Keratinocyte (primary cell): ENCODE data around the gene RHOBTB1. TPM values are rescaled to one million over a fixed set of nuclear protein-coding genes. Genes with fewer than 3 reads are reported as not detected.

ENCODE experiments used
- DNase-seq: peaks from one replicate; pipeline ENCODE4 v3.0.0-alpha.2; 2011; ENCODE audit warnings: low read depth, missing footprints, low spot score
- FAIRE-seq: peaks from 2 replicates; lab custom pipeline; 2011; peaks lifted over from hg19 to GRCh38; lab: Jason Lieb, UNC
- H2AFZ ChIP-seq: 2 replicates; pipeline ENCODE4 v1.6.0; 2012; ENCODE audit warnings: low read length, control low read depth, inconsistent platforms; ENCODE audit not compliant: control insufficient read depth
- H3K27ac ChIP-seq: 2 replicates; pipeline ENCODE4 v1.5.1; 2011; ENCODE audit warnings: low read length; ENCODE audit not compliant: control insufficient read depth, insufficient read depth
- H3K27me3 ChIP-seq: 3 replicates; pipeline ENCODE4 v1.6.0; 2011; ENCODE audit warnings: low read length; ENCODE audit not compliant: control insufficient read depth, insufficient read depth; ENCODE audit errors: extremely low read depth
- H3K36me3 ChIP-seq, 2 experiments: 2 replicates in 1 of 2; 3 replicates in 1 of 2; pipeline ENCODE4 v1.5.1; 2011; ENCODE audit warnings: low read length in 2 of 2, mild to moderate bottlenecking in 1 of 2; ENCODE audit not compliant: control insufficient read depth in 2 of 2, insufficient read depth in 2 of 2; ENCODE audit errors: extremely low read depth in 1 of 2
- H3K4me1 ChIP-seq: 3 replicates; pipeline ENCODE4 v1.5.1; 2011; ENCODE audit warnings: low read length; ENCODE audit not compliant: control insufficient read depth, insufficient read depth; ENCODE audit errors: extremely low read depth
- H3K4me2 ChIP-seq: 3 replicates; pipeline ENCODE4 v1.6.0; 2011; ENCODE audit warnings: low read depth, low read length; ENCODE audit not compliant: control insufficient read depth, insufficient read depth; ENCODE audit errors: extremely low read depth
- H3K4me3 ChIP-seq, 3 experiments: fragments of 200-600 bp in 1 of 3; sonication (generic) in 1 of 3; 2 replicates in 2 of 3; 3 replicates in 1 of 3; pipeline ENCODE4 v1.5.1; 2011 to 2016; ENCODE audit warnings: low read length in 3 of 3, mild to moderate bottlenecking in 3 of 3, control low read depth in 2 of 3, inconsistent platforms in 1 of 3, low read depth in 1 of 3, mixed read lengths in 1 of 3, mixed run types in 1 of 3, moderate library complexity in 1 of 3; ENCODE audit not compliant: control insufficient read depth in 2 of 3, insufficient read depth in 2 of 3; ENCODE audit errors: extremely low read depth in 1 of 3
- H3K79me2 ChIP-seq: 2 replicates; pipeline ENCODE4 v1.6.0; 2012; ENCODE audit warnings: low read length; ENCODE audit not compliant: control insufficient read depth, insufficient read depth
- H3K9ac ChIP-seq: 3 replicates; pipeline ENCODE4 v1.6.0; 2011; ENCODE audit warnings: low read length; ENCODE audit not compliant: control insufficient read depth, insufficient read depth; ENCODE audit errors: extremely low read depth
- H3K9me1 ChIP-seq: 3 replicates; pipeline ENCODE4 v1.6.0; 2011; ENCODE audit warnings: low read length; ENCODE audit not compliant: control insufficient read depth, insufficient read depth; ENCODE audit errors: extremely low read depth
- H3K9me3 ChIP-seq: 2 replicates; pipeline ENCODE4 v1.5.1; 2012; ENCODE audit warnings: low read depth, low read length; ENCODE audit not compliant: control insufficient read depth
- H4K20me1 ChIP-seq: 3 replicates; pipeline ENCODE4 v1.6.0; 2011; ENCODE audit warnings: low read length; ENCODE audit not compliant: control insufficient read depth, insufficient read depth; ENCODE audit errors: extremely low read depth
- EZH2 ChIP-seq: IDR thresholded peaks from one replicate; pipeline ENCODE4 v1.6.1; 2012; ENCODE audit warnings: inconsistent platforms, mild to moderate bottlenecking, low read length, moderate library complexity
- dilution Hi-C: fragments of 300-500 bp; cut with MboI; formaldehyde crosslinking; loops from one replicate; pipeline ENCODE4 v1.7.0; 2020; ENCODE audit warnings: low sequenced_read_pairs; ENCODE audit not compliant: extremely low pct_ligation_motif_present
- polyA plus RNA-seq, 5 experiments: library from polyadenylated mRNA; depleted of rRNA in 3 of 5; stranded (reverse) in 3 of 5; stranded (forward) in 1 of 5; unstranded in 1 of 5; fragments of >200 nt; gene quantifications; 1 replicate in 1 of 5; 2 replicates in 3 of 5; 3 replicates in 1 of 5; pipeline versions ENCODE4 v1.2.1 to v1.2.3, GENCODE V29; 2011 to 2012; ENCODE audit warnings: missing spikeins in 2 of 5, low read depth in 1 of 5, low replicate concordance in 1 of 5
- TF ChIP-seq, protein P1 (sequence below), 3 experiments: IDR thresholded peaks in 1 of 3; conservative IDR thresholded peaks in 1 of 3; optimal IDR thresholded peaks in 1 of 3; 2 replicates in 2 of 3; 3 replicates in 1 of 3; pipeline versions ENCODE3 to v1.5.1; 2011; ENCODE audit warnings: low read length in 3 of 3, mild to moderate bottlenecking in 3 of 3, moderate library complexity in 2 of 3, control low read depth in 1 of 3, inconsistent platforms in 1 of 3; ENCODE audit not compliant: insufficient read depth in 2 of 3; ENCODE audit errors: extremely low read depth in 1 of 3

RHOBTB1 gene
- polyA plus RNA-seq, 1 donor (not counting 4 experiments of a cell fraction or from before 2014, with no cell fraction given): 4.6 TPM

DNA sequence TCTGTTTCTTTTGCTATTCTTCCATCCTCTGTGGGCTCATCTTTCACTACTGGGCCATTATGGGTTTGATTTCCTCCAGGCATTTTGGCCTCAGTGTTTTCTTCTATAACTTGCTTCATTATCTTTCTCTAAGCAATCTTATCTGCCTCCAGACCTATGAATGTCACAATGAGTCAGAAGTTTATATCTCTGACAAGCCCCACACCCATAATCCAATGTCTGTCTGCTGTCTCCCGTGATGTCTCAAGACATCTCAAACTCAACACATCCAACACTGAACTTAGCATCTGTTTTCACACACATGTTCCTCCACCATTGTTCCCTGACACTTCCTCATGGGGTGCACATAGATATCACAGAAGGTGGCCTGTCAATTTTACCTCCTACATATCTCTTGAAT, 46.7 kb upstream of the RHOBTB1 start:
- Histone ChIP-seq H3K36me3 (no peaks in the 10 kb centered on the region), H3K4me2 (no peak overlapping the region), H3K27ac (no peak overlapping the region), H3K79me2 (no peaks in the 10 kb centered on the region), H4K20me1 (no peaks in the 10 kb centered on the region), H3K9ac (no peak overlapping the region), H2AFZ (no peak overlapping the region), H3K9me1 (no peaks in the 10 kb centered on the region), H3K27me3 (no peaks in the 10 kb centered on the region), H3K9me3 (no peaks in the 10 kb centered on the region), H3K4me3 (no peak overlapping the region), H3K4me1 (peaks cover 3% of the 10 kb centered on the region)
- DNase-seq: no peak
- dilution Hi-C loops: no loop called here
- FAIRE-seq: no peak
- no peak for TF ChIP-seq EZH2

DNA sequence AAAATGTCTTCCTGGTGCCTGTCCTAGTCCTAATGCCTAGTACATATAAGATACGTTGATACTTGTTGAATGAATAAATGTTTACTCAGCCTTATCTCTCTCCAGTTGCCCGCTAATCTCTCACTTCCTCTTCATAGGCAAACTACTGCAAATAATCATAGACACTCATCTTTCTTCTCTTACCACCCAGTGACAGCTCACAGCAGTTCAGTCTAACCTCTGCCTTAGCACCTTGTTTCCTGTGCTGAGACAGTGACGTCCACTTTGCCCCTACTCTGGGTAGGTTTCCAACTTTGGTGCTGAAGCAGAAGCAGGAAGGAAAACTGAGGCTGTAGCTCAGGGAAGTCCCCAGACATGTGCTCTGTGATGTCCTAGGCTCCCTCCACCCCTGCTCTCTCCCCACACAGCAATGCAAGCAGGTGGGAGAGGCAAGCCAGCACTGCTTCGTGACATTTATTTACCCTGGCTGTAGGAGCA, 45.5 kb upstream of the RHOBTB1 start:
- DNase-seq (no peak), FAIRE-seq (peak; percentile 83)
- Histone ChIP-seq H2AFZ (peak overlapping the region; percentile 59), H3K79me2 (no peaks in the 10 kb centered on the region), H3K9me1 (no peaks in the 10 kb centered on the region), H3K27ac (no peak overlapping the region), H3K9me3 (no peaks in the 10 kb centered on the region), H3K4me1 (peaks cover 3% of the 10 kb centered on the region), H3K36me3 (no peaks in the 10 kb centered on the region), H3K9ac (no peak overlapping the region), H3K4me3 (no peak overlapping the region), H3K27me3 (no peaks in the 10 kb centered on the region), H4K20me1 (no peaks in the 10 kb centered on the region), H3K4me2 (peak overlapping the region; percentile 29)
- TF ChIP-seq, protein P1, sequence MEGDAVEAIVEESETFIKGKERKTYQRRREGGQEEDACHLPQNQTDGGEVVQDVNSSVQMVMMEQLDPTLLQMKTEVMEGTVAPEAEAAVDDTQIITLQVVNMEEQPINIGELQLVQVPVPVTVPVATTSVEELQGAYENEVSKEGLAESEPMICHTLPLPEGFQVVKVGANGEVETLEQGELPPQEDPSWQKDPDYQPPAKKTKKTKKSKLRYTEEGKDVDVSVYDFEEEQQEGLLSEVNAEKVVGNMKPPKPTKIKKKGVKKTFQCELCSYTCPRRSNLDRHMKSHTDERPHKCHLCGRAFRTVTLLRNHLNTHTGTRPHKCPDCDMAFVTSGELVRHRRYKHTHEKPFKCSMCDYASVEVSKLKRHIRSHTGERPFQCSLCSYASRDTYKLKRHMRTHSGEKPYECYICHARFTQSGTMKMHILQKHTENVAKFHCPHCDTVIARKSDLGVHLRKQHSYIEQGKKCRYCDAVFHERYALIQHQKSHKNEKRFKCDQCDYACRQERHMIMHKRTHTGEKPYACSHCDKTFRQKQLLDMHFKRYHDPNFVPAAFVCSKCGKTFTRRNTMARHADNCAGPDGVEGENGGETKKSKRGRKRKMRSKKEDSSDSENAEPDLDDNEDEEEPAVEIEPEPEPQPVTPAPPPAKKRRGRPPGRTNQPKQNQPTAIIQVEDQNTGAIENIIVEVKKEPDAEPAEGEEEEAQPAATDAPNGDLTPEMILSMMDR (optimal IDR thresholded peaks at IDR 0.05 in 1 of 3, IDR thresholded peaks at IDR 0.05 in 1 of 3, conservative IDR thresholded peaks at IDR 0.05 in 1 of 3; ENCODE audit: extremely low read depth in 1 of 3, insufficient read depth in 2 of 3, low read length in 3 of 3): no peak
- TF ChIP-seq EZH2: no peak
- dilution Hi-C loops: no loop called here

DNA sequence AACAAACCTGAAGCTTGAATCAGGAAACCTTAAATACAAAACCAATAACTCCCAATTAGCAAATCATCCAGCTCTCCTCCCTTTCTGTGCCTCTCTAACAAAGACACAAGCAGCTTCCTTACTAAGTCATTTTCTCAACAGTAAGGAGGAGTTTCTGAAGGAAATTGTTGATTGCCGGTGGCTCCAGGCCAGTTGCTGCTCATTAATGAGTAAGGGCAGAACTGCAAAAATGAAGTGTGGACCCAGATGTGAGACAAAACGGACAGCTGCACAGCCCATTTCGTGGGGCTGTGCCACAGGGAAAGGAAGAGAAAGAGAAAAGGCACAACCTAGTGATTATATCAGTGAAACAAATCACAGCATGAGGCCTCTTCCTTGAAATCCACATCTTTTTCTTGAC, 42.8 kb upstream of the RHOBTB1 start:
- H4K20me1 ChIP-seq: no peaks in the 10 kb centered on the region
- no peaks in the 10 kb centered on the region for H3K9me3 ChIP-seq
- no peak overlapping the region for H3K27ac ChIP-seq
- no peaks in the 10 kb centered on the region for H3K79me2 ChIP-seq
- TF ChIP-seq, protein P1 (optimal IDR thresholded peaks at IDR 0.05 in 1 of 3, IDR thresholded peaks at IDR 0.05 in 1 of 3, conservative IDR thresholded peaks at IDR 0.05 in 1 of 3; ENCODE audit: extremely low read depth in 1 of 3, insufficient read depth in 2 of 3, low read length in 3 of 3): no peak
- no peak for TF ChIP-seq EZH2
- H3K4me2 ChIP-seq: no peak overlapping the region
- H3K27me3 ChIP-seq: no peaks in the 10 kb centered on the region
- FAIRE-seq (no peak), DNase-seq (no peak)
- no peak overlapping the region for H3K4me3 ChIP-seq
- H3K9ac ChIP-seq: no peak overlapping the region
- dilution Hi-C loops: no loop called here
- H3K36me3 ChIP-seq: no peaks in the 10 kb centered on the region
- no peaks in the 10 kb centered on the region for H3K9me1 ChIP-seq
- peak overlapping the region; percentile 63 for H2AFZ ChIP-seq
- peaks cover 3% of the 10 kb centered on the region for H3K4me1 ChIP-seq
